Gastrocnemius medialis (tissue), 4 donors: ENCODE results near the gene BTRC. TPM values are rescaled to one million over a fixed set of nuclear protein-coding genes. Genes with fewer than 3 reads are reported as not detected.

Experiments
- ATAC-seq, 2 donors: fragments of 150-250 bp; one replicate each; pipeline ENCODE4 v1.9.1; 2016
- DNase-seq, 2 donors: peaks; one replicate each; pipeline ENCODE4 v3.0.0-alpha.2; 2019
- H3K27ac ChIP-seq, 4 donors: fragments of 200-600 bp; sonication (generic); 1 replicate in 1 of 4; 2 replicates in 3 of 4; pipeline ENCODE4 v1.5.1; 2016 to 2018; ENCODE audit warnings: mild to moderate bottlenecking in 2 of 4, moderate library complexity in 1 of 4
- H3K27me3 ChIP-seq, 3 donors: fragments of 200-600 bp; sonication (generic) in 2 of 3; 1 replicate in 1 of 3; 2 replicates in 2 of 3; pipeline versions ENCODE4 v1.5.1 to v1.6.0; 2016 to 2019; ENCODE audit warnings: mild to moderate bottlenecking in 1 of 3, moderate library complexity in 1 of 3
- H3K36me3 ChIP-seq, 2 donors: fragments of 200-600 bp; sonication (generic) in 1 of 2; one replicate each; pipeline ENCODE4 v1.5.1; 2017 to 2018
- H3K4me1 ChIP-seq, 2 donors: fragments of 200-600 bp; sonication (generic) in 1 of 2; one replicate each; pipeline ENCODE4 v1.5.1; 2016 to 2017; ENCODE audit warnings: mild to moderate bottlenecking in 2 of 2
- H3K4me3 ChIP-seq, 4 donors: fragments of 200-600 bp; sonication (generic) in 3 of 4; 1 replicate in 1 of 4; 2 replicates in 3 of 4; pipeline ENCODE4 v1.5.1; 2016 to 2019; ENCODE audit warnings: mild to moderate bottlenecking in 2 of 4
- H3K9me3 ChIP-seq, 3 donors: fragments of 200-600 bp; sonication (generic) in 2 of 3; 1 replicate in 1 of 3; 2 replicates in 2 of 3; pipeline ENCODE4 v1.5.1; 2016 to 2019
- CTCF ChIP-seq, 5 experiments: fragments of 450-650 bp in 3 of 5; fragments of 200-600 bp in 2 of 5; sonication (generic) in 2 of 5; IDR thresholded peaks in 4 of 5; conservative IDR thresholded peaks in 1 of 5; 1 replicate in 4 of 5; 2 replicates in 1 of 5; pipeline ENCODE4 v1.5.1; 2016 to 2019; ENCODE audit warnings: antibody characterized with exemption in 5 of 5, mild to moderate bottlenecking in 3 of 5, moderate library complexity in 3 of 5
- POLR2A ChIP-seq, 2 donors: fragments of 450-650 bp; IDR thresholded peaks; one replicate each; pipeline ENCODE4 v1.6.1; 2017; ENCODE audit warnings: antibody characterized with exemption in 2 of 2, mild to moderate bottlenecking in 2 of 2, moderate library complexity in 2 of 2
- in situ Hi-C, 4 donors: fragments of 200-750 bp; cut with MboI; loops; one replicate each; pipeline versions ENCODE4 v1.15.0 to v1.8.0; 2017; ENCODE audit warnings: low sequenced_read_pairs in 4 of 4
- intact Hi-C: fragments of 100-400 bp; cut with DNase I; formaldehyde crosslinking; loops from one replicate; pipeline ENCODE4 v1.15.1; 2023; ENCODE audit warnings: low total_unique reads
- total RNA-seq, 4 donors: library from RNA; depleted of rRNA; stranded (reverse); fragments of >200 nt; gene quantifications; one replicate each; pipeline versions ENCODE4 v1.1.0 to v1.2.3, GENCODE V29; 2016

BTRC gene
- total RNA-seq, 4 donors from 2014 or later: 8.7 to 17.3 (median 12.6) TPM

- no peak for ATAC-seq
- Histone ChIP-seq H3K9me3 (peaks cover 0 to 8% (median 6%) of the 10 kb centered on the region in 3 donors), H3K36me3 (peaks cover 0 to 12% of the 10 kb centered on the region in 2 donors), H3K4me3 (no peak overlapping the region), H3K27ac (no peak overlapping the region), H3K4me1 (peaks cover 10 to 11% of the 10 kb centered on the region in 2 donors), H3K27me3 (peaks cover 9% of the 10 kb centered on the region in 3 donors)
- in situ Hi-C loops: loop anchor here in 3 of 4 donors (5.0 to 25.0 kb wide), 2 partner anchors 262 to 362 kb away; no protein-coding TSS in a partner anchor
- TF ChIP-seq CTCF (IDR thresholded peaks at IDR 0.05 in 4 of 5, conservative IDR thresholded peaks at IDR 0.05 in 1 of 5): no peak
- no peak for TF ChIP-seq POLR2A (IDR thresholded peaks at IDR 0.05)
- intact Hi-C loops: loop anchor here (10.0 kb wide), 1 partner anchor 109 kb away; no protein-coding TSS in a partner anchor
- no peak for DNase-seq
Measured at GRCh38 chr10:101573885-101574753, 220.2 kb downstream of the BTRC start.

- Histone ChIP-seq H3K27ac (no peak overlapping the region), H3K4me1 (peaks cover 6 to 7% of the 10 kb centered on the region in 2 donors), H3K9me3 (peaks cover 0 to 8% (median 6%) of the 10 kb centered on the region in 3 donors), H3K36me3 (peaks cover 0 to 22% of the 10 kb centered on the region in 2 donors), H3K27me3 (no peaks in the 10 kb centered on the region), H3K4me3 (no peak overlapping the region)
- TF ChIP-seq CTCF (IDR thresholded peaks at IDR 0.05 in 4 of 5, conservative IDR thresholded peaks at IDR 0.05 in 1 of 5) (no peak), POLR2A (IDR thresholded peaks at IDR 0.05) (no peak)
- ATAC-seq (no peak), DNase-seq (no peak)
- intact Hi-C loops (loop anchor here (10.0 kb wide), 1 partner anchor 110 kb away; no protein-coding TSS in a partner anchor), in situ Hi-C loops (no loop called here)
Measured at GRCh38 chr10:101575091-101575490, 221.1 kb downstream of the BTRC start.

- H3K36me3 ChIP-seq: peaks cover 0 to 28% of the 10 kb centered on the region in 2 donors
- no peak overlapping the region for H3K27ac ChIP-seq
- H3K4me1 ChIP-seq: peaks cover 1 to 3% of the 10 kb centered on the region in 2 donors
- H3K27me3 ChIP-seq: no peaks in the 10 kb centered on the region
- H3K4me3 ChIP-seq: no peak overlapping the region
- no peak for TF ChIP-seq CTCF (IDR thresholded peaks at IDR 0.05 in 4 of 5, conservative IDR thresholded peaks at IDR 0.05 in 1 of 5)
- TF ChIP-seq POLR2A (IDR thresholded peaks at IDR 0.05): no peak
- DNase-seq: no peak
- peaks cover 0 to 8% (median 6%) of the 10 kb centered on the region in 3 donors for H3K9me3 ChIP-seq
- ATAC-seq: no peak
- in situ Hi-C loops (no loop called here), intact Hi-C loops (loop anchor here (10.0 kb wide), 1 partner anchor 111 kb away; no protein-coding TSS in a partner anchor)
Measured at GRCh38 chr10:101575580-101576210, 221.7 kb downstream of the BTRC start.

GRCh38 chr10:101576211-101576863, 222.4 kb downstream of the BTRC start:
- H3K27me3 ChIP-seq: no peaks in the 10 kb centered on the region
- peaks cover 0 to 8% (median 6%) of the 10 kb centered on the region in 3 donors for H3K9me3 ChIP-seq
- TF ChIP-seq POLR2A (IDR thresholded peaks at IDR 0.05): no peak
- TF ChIP-seq CTCF (IDR thresholded peaks at IDR 0.05 in 4 of 5, conservative IDR thresholded peaks at IDR 0.05 in 1 of 5): no peak
- ATAC-seq (no peak), DNase-seq (no peak)
- peaks cover 0 to 34% of the 10 kb centered on the region in 2 donors for H3K36me3 ChIP-seq
- intact Hi-C loops: loop anchor here (10.0 kb wide), 1 partner anchor 112 kb away; no protein-coding TSS in a partner anchor
- no peak overlapping the region for H3K27ac ChIP-seq
- no peaks in the 10 kb centered on the region for H3K4me1 ChIP-seq
- no peak overlapping the region for H3K4me3 ChIP-seq
- in situ Hi-C loops: no loop called here
